Effector memory CD8-positive, alpha-beta T cell (primary cell): Measurements from ENCODE around the gene ACBD6.
"Not testable (repeated sequence)": the region's sequence is repeated elsewhere in the genome, so short reads cannot be mapped to it uniquely, and the experiment has no call there.

ENCODE experiments used
- ATAC-seq: fragments of 150-1000 bp; cut with Tn5 transposase; replicated peaks from 2 replicates; pipeline ENCODE4 v1.10.0; 2021; ENCODE audit warnings: mild to moderate bottlenecking, moderate library complexity
- DNase-seq, 3 experiments: peaks; one replicate each; pipeline ENCODE4 v3.0.0; 2021
- H3K27ac Mint-ChIP-seq, 2 donors: one replicate each; pipeline ENCODE4 v1.8.0; 2022; ENCODE audit warnings: mild to moderate bottlenecking in 2 of 2, mixed read lengths in 2 of 2, moderate library complexity in 2 of 2
- H3K27me3 Mint-ChIP-seq, 2 donors: one replicate each; pipeline ENCODE4 v1.8.0; 2022; ENCODE audit warnings: mixed read lengths in 2 of 2
- H3K36me3 Mint-ChIP-seq: one replicate; pipeline ENCODE4 v1.8.0; 2022; ENCODE audit warnings: mild to moderate bottlenecking, moderate library complexity, mixed read lengths; ENCODE audit not compliant: insufficient read depth
- H3K4me1 Mint-ChIP-seq, 2 donors: one replicate each; pipeline ENCODE4 v1.8.0; 2022; ENCODE audit warnings: low read depth in 2 of 2, mixed read lengths in 2 of 2
- H3K4me3 Mint-ChIP-seq, 2 donors: one replicate each; pipeline ENCODE4 v1.8.0; 2022; ENCODE audit warnings: mild to moderate bottlenecking in 2 of 2, mixed read lengths in 2 of 2, moderate library complexity in 2 of 2
- H3K9me3 Mint-ChIP-seq, 2 donors: one replicate each; pipeline ENCODE4 v1.8.0; 2022; ENCODE audit warnings: mixed read lengths in 2 of 2

ACBD6 gene

GRCh38 chr1:180412583-180412982, 89.8 kb downstream of the ACBD6 start:
- DNase-seq: no peak
- Mint-ChIP-seq H3K9me3 (peaks cover 0 to 7% of the 10 kb centered on the region in 2 donors), H3K36me3 (peaks cover 8% of the 10 kb centered on the region), H3K27me3 (no peaks in the 10 kb centered on the region), H3K27ac (no peak overlapping the region), H3K4me3 (no peak overlapping the region), H3K4me1 (peaks cover 0 to under 1% of the 10 kb centered on the region in 2 donors)
- no peak for ATAC-seq

- H3K27me3 Mint-ChIP-seq, ATAC-seq, H3K4me3 Mint-ChIP-seq, DNase-seq, H3K36me3 Mint-ChIP-seq, H3K4me1 Mint-ChIP-seq, H3K9me3 Mint-ChIP-seq, H3K27ac Mint-ChIP-seq: not testable (repeated sequence)
Measured at GRCh38 chr1:180408128-180408527, 94.2 kb downstream of the ACBD6 start.

GRCh38 chr1:180407051-180407450, 95.3 kb downstream of the ACBD6 start:
- Mint-ChIP-seq H3K4me1 (peaks cover 0 to 4% of the 10 kb centered on the region in 2 donors), H3K4me3 (no peak overlapping the region), H3K27me3 (no peaks in the 10 kb centered on the region), H3K9me3 (no peaks in the 10 kb centered on the region), H3K36me3 (peaks cover 4% of the 10 kb centered on the region), H3K27ac (peak overlapping the region in 1 of 2 donors; percentile 26)
- ATAC-seq (no peak), DNase-seq (no peak)

- Mint-ChIP-seq H3K36me3 (no peaks in the 10 kb centered on the region), H3K27me3 (no peaks in the 10 kb centered on the region), H3K4me3 (no peak overlapping the region), H3K27ac (no peak overlapping the region), H3K9me3 (no peaks in the 10 kb centered on the region), H3K4me1 (peaks cover 0 to 3% of the 10 kb centered on the region in 2 donors)
- no peak for DNase-seq
- no peak for ATAC-seq
Measured at GRCh38 chr1:180402551-180402950, 99.8 kb downstream of the ACBD6 start.

- no peak for ATAC-seq
- H3K4me3 Mint-ChIP-seq: no peak overlapping the region
- no peak overlapping the region for H3K27ac Mint-ChIP-seq
Measured at GRCh38 chr1:180402001-180402400, 100.4 kb downstream of the ACBD6 start.

GRCh38 chr1:180397175-180397574, 105.2 kb downstream of the ACBD6 start:
- H3K4me3 Mint-ChIP-seq: no peak overlapping the region
- no peaks in the 10 kb centered on the region for H3K27me3 Mint-ChIP-seq
- peaks cover 0 to 16% of the 10 kb centered on the region in 2 donors for H3K9me3 Mint-ChIP-seq
- no peak overlapping the region for H3K27ac Mint-ChIP-seq
- peaks cover 9% of the 10 kb centered on the region for H3K36me3 Mint-ChIP-seq
- DNase-seq (no peak), ATAC-seq (no peak)
- peaks cover 6 to 20% of the 10 kb centered on the region in 2 donors for H3K4me1 Mint-ChIP-seq

More at GRCh38 chr1:180402001-180402400, 100.4 kb downstream of the ACBD6 start:
- Mint-ChIP-seq H3K4me1 (no peaks in the 10 kb centered on the region), H3K9me3 (no peaks in the 10 kb centered on the region), H3K27me3 (no peaks in the 10 kb centered on the region), H3K36me3 (no peaks in the 10 kb centered on the region)
- no peak for DNase-seq

GRCh38 chr1:180392427-180393145, 109.8 kb downstream of the ACBD6 start:
- Mint-ChIP-seq H3K4me1 (peaks cover 6 to 20% of the 10 kb centered on the region in 2 donors), H3K9me3 (peaks cover 2 to 16% of the 10 kb centered on the region in 2 donors), H3K27me3 (no peaks in the 10 kb centered on the region), H3K27ac (no peak overlapping the region), H3K36me3 (peaks cover 9% of the 10 kb centered on the region), H3K4me3 (no peak overlapping the region)
- ATAC-seq (no peak), DNase-seq (no peak)

GRCh38 chr1:180392020-180392419, 110.4 kb downstream of the ACBD6 start:
- H3K27ac Mint-ChIP-seq: no peak overlapping the region
- H3K27me3 Mint-ChIP-seq: no peaks in the 10 kb centered on the region
- peaks cover 9% of the 10 kb centered on the region for H3K36me3 Mint-ChIP-seq
- H3K9me3 Mint-ChIP-seq: peaks cover 2 to 18% of the 10 kb centered on the region in 2 donors
- H3K4me1 Mint-ChIP-seq: peaks cover 6 to 20% of the 10 kb centered on the region in 2 donors
- ATAC-seq (no peak), DNase-seq (no peak)
- H3K4me3 Mint-ChIP-seq: no peak overlapping the region

GRCh38 chr1:180387413-180387812, 115.0 kb downstream of the ACBD6 start:
- no peaks in the 10 kb centered on the region for H3K27me3 Mint-ChIP-seq
- ATAC-seq (no peak), DNase-seq (no peak)
- H3K4me3 Mint-ChIP-seq: no peak overlapping the region
- peaks cover 3 to 16% of the 10 kb centered on the region in 2 donors for H3K4me1 Mint-ChIP-seq
- no peaks in the 10 kb centered on the region for H3K36me3 Mint-ChIP-seq
- no peak overlapping the region for H3K27ac Mint-ChIP-seq
- peaks cover 17 to 33% of the 10 kb centered on the region in 2 donors for H3K9me3 Mint-ChIP-seq

GRCh38 chr1:180386745-180387367, 115.5 kb downstream of the ACBD6 start:
- Mint-ChIP-seq H3K27ac (no peak overlapping the region), H3K4me3 (no peak overlapping the region), H3K9me3 (peaks cover 20 to 33% of the 10 kb centered on the region in 2 donors), H3K4me1 (peaks cover 3 to 21% of the 10 kb centered on the region in 2 donors), H3K36me3 (no peaks in the 10 kb centered on the region), H3K27me3 (no peaks in the 10 kb centered on the region)
- no peak for DNase-seq
- no peak for ATAC-seq

GRCh38 chr1:180385144-180385543, 117.2 kb downstream of the ACBD6 start:
- no peaks in the 10 kb centered on the region for H3K27me3 Mint-ChIP-seq
- H3K27ac Mint-ChIP-seq: no peak overlapping the region
- H3K36me3 Mint-ChIP-seq: no peaks in the 10 kb centered on the region
- H3K9me3 Mint-ChIP-seq: peaks cover 19 to 33% of the 10 kb centered on the region in 2 donors
- ATAC-seq: no peak
- H3K4me3 Mint-ChIP-seq: no peak overlapping the region
- DNase-seq: no peak
- peaks cover 3 to 21% of the 10 kb centered on the region in 2 donors for H3K4me1 Mint-ChIP-seq

GRCh38 chr1:180384286-180385005, 117.9 kb downstream of the ACBD6 start:
- DNase-seq (no peak), ATAC-seq (no peak)
- peaks cover 20 to 33% of the 10 kb centered on the region in 2 donors for H3K9me3 Mint-ChIP-seq
- H3K4me3 Mint-ChIP-seq: no peak overlapping the region
- no peak overlapping the region for H3K27ac Mint-ChIP-seq
- H3K27me3 Mint-ChIP-seq: no peaks in the 10 kb centered on the region
- H3K4me1 Mint-ChIP-seq: peaks cover 3 to 21% of the 10 kb centered on the region in 2 donors
- H3K36me3 Mint-ChIP-seq: no peaks in the 10 kb centered on the region

- H3K4me3 Mint-ChIP-seq: no peak overlapping the region
- no peak for DNase-seq
- no peak for ATAC-seq
- no peaks in the 10 kb centered on the region for H3K27me3 Mint-ChIP-seq
- peaks cover 3 to 21% of the 10 kb centered on the region in 2 donors for H3K4me1 Mint-ChIP-seq
- H3K27ac Mint-ChIP-seq: no peak overlapping the region
- H3K9me3 Mint-ChIP-seq: peaks cover 20 to 33% of the 10 kb centered on the region in 2 donors
- no peaks in the 10 kb centered on the region for H3K36me3 Mint-ChIP-seq
Measured at GRCh38 chr1:180382326-180383115, 119.9 kb downstream of the ACBD6 start.
